Trophoblast cell (in vitro differentiated cells and primary cell): Measurements from ENCODE around the gene FHAD1.

Source experiments
- DNase-seq, 2 donors: peaks; one replicate each; pipeline ENCODE4 v3.0.0-alpha.2; 2016
- H2AFZ ChIP-seq: 2 replicates; pipeline ENCODE4 v1.6.1; 2013; ENCODE audit warnings: low read length, moderate library complexity, mild to moderate bottlenecking; ENCODE audit not compliant: insufficient read depth, poor library complexity
- H2AK5ac ChIP-seq: 2 replicates; pipeline ENCODE4 v1.6.1; 2013; ENCODE audit warnings: mild to moderate bottlenecking, low read length
- H2BK120ac ChIP-seq: 2 replicates; pipeline ENCODE4 v1.6.1; 2013; ENCODE audit warnings: low read length, mild to moderate bottlenecking, moderate library complexity; ENCODE audit not compliant: insufficient read depth, poor library complexity
- H2BK12ac ChIP-seq: 2 replicates; pipeline ENCODE4 v1.6.1; 2013; ENCODE audit warnings: mild to moderate bottlenecking, low read length, moderate library complexity
- H2BK5ac ChIP-seq: 2 replicates; pipeline ENCODE4 v1.6.1; 2013; ENCODE audit warnings: low read length, low read depth, moderate library complexity, mild to moderate bottlenecking; ENCODE audit not compliant: poor library complexity
- H3K14ac ChIP-seq: 2 replicates; pipeline ENCODE4 v1.6.1; 2013; ENCODE audit warnings: mild to moderate bottlenecking, low read length
- H3K18ac ChIP-seq: 2 replicates; pipeline ENCODE4 v1.6.1; 2013; ENCODE audit warnings: mild to moderate bottlenecking, low read length
- H3K23ac ChIP-seq: 2 replicates; pipeline ENCODE4 v1.6.1; 2013; ENCODE audit warnings: low read length
- H3K27ac ChIP-seq: 2 replicates; pipeline ENCODE4 v1.5.1; 2013; ENCODE audit warnings: low read depth, mild to moderate bottlenecking, inconsistent platforms, low read length, moderate library complexity
- H3K27me3 ChIP-seq: 2 replicates; pipeline ENCODE4 v1.6.1; 2013; ENCODE audit warnings: inconsistent platforms, mild to moderate bottlenecking, low read length, moderate library complexity; ENCODE audit not compliant: insufficient read depth
- H3K36me3 ChIP-seq, 2 experiments: 1 replicate in 1 of 2; 2 replicates in 1 of 2; pipeline ENCODE4 v1.6.1; 2013; ENCODE audit warnings: low read length in 2 of 2, mild to moderate bottlenecking in 2 of 2, moderate library complexity in 1 of 2; ENCODE audit not compliant: insufficient read depth in 2 of 2, control insufficient read depth in 1 of 2
- H3K4ac ChIP-seq: 2 replicates; pipeline ENCODE4 v1.6.1; 2013; ENCODE audit warnings: low read depth, mild to moderate bottlenecking, low read length, moderate library complexity
- H3K4me1 ChIP-seq, 2 experiments: 1 replicate in 1 of 2; 2 replicates in 1 of 2; pipeline ENCODE4 v1.6.1; 2013; ENCODE audit warnings: low read length in 2 of 2, mild to moderate bottlenecking in 2 of 2, moderate library complexity in 1 of 2; ENCODE audit not compliant: insufficient read depth in 2 of 2, control insufficient read depth in 1 of 2
- H3K4me2 ChIP-seq: 2 replicates; pipeline ENCODE4 v1.6.1; 2013; ENCODE audit warnings: inconsistent platforms, mild to moderate bottlenecking, low read length, moderate library complexity
- H3K4me3 ChIP-seq: 2 replicates; pipeline ENCODE4 v1.5.1; 2013; ENCODE audit warnings: mild to moderate bottlenecking, low read depth, low read length, inconsistent platforms
- H3K79me1 ChIP-seq: one replicate; pipeline ENCODE4 v1.6.1; 2013; ENCODE audit warnings: low read length
- H3K79me2 ChIP-seq: 2 replicates; pipeline ENCODE4 v1.6.1; 2013; ENCODE audit warnings: low read length, mild to moderate bottlenecking; ENCODE audit not compliant: control insufficient read depth, insufficient read depth, poor library complexity
- H3K9ac ChIP-seq: 2 replicates; pipeline ENCODE4 v1.6.1; 2013; ENCODE audit warnings: mild to moderate bottlenecking, low read length
- H3K9me3 ChIP-seq: 2 replicates; pipeline ENCODE4 v1.6.1; 2013; ENCODE audit warnings: low read depth, mild to moderate bottlenecking, control low read depth, inconsistent platforms, low read length; ENCODE audit not compliant: insufficient read depth
- H4K12ac ChIP-seq: 2 replicates; pipeline ENCODE4 v1.6.1; 2013; ENCODE audit warnings: low read depth, mild to moderate bottlenecking, low read length, moderate library complexity
- H4K8ac ChIP-seq: 2 replicates; pipeline ENCODE4 v1.6.1; 2013; ENCODE audit warnings: low read depth, mild to moderate bottlenecking, low read length, moderate library complexity
- H4K91ac ChIP-seq: one replicate; pipeline ENCODE4 v1.6.1; 2013; ENCODE audit warnings: low read depth, mild to moderate bottlenecking, low read length, moderate library complexity
- WGBS: extraction: QIAGEN DNeasy Blood & Tissue Kit; methylation state at CpG from one replicate; pipeline ENCODE4 v1.1.7; 2013; ENCODE audit warnings: missing lambda C conversion rate; ENCODE audit not compliant: insufficient read length, insufficient coverage; ENCODE audit errors: extremely low coverage; 5-methylcytosine and 5-hydroxymethylcytosine counted together

Gene FHAD1

DNA sequence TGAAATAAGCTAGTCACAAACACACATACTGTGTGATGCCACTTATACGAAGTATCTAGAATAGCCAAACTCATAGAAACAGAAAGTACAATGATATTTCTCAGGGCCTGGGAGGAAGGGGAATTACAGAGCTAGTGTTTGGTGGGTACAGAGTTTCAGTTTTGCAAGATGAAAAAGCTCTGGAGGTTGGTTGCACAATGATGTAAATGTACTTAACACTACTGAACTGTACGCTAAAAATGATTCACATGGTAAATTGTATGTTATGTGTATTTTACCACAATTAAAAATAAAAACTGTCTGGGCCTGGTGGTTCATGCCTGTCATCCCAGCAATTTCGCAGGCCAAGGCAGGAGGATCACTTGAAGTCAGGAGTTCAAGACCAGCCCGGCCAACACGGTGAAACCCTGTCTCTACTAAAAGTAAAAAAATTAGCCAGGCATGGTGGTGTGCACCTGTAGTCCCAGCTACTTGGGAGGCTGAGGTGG is 15.3 kb upstream of the FHAD1 start:
- no peaks in the 10 kb centered on the region for H3K27me3 ChIP-seq
- no peaks in the 10 kb centered on the region for H3K79me2 ChIP-seq
- WGBS: no CpG with 5 or more reads among the region's 5 CpGs

DNA sequence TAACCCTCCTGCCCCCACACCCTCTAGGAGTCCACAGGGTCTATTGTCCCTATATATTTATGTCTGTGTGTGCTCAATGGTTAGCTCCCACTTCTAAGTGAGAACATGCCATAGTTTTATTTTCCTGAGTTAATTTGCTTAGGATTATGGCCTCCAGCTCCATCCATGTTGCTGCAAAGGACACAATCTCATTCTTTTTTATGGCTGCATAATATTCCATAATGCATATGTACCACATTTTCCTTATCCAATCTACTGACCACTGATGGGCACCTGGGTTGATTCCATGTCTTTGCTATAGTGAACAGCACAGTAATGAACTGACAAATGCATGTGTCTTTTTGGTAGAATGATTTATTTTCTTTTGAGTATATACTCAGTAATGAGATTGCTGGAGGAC is 13.3 kb upstream of the FHAD1 start:
- no peak overlapping the region for H2BK12ac ChIP-seq
- H3K23ac ChIP-seq: no peak overlapping the region

More for the DNA sequence above, 15.3 kb upstream of the FHAD1 start:
- H3K4me1 ChIP-seq: peaks cover 4 to 5% of the 10 kb centered on the region in 2 experiments
- H3K9ac ChIP-seq: no peak overlapping the region
- no peak overlapping the region for H2AFZ ChIP-seq
- H3K9me3 ChIP-seq: no peaks in the 10 kb centered on the region
- no peak overlapping the region for H3K27ac ChIP-seq
- DNase-seq: peak in 1 of 2 donors; percentile 17
- no peak overlapping the region for H3K4ac ChIP-seq
- no peak overlapping the region for H3K14ac ChIP-seq
- no peaks in the 10 kb centered on the region for H3K79me1 ChIP-seq
- no peak overlapping the region for H3K4me2 ChIP-seq
- no peak overlapping the region for H4K12ac ChIP-seq
- no peak overlapping the region for H2BK120ac ChIP-seq
- H2BK5ac ChIP-seq: no peak overlapping the region
- H3K36me3 ChIP-seq: no peaks in the 10 kb centered on the region
- H3K23ac ChIP-seq: no peak overlapping the region
- no peak overlapping the region for H2AK5ac ChIP-seq
- no peak overlapping the region for H4K8ac ChIP-seq
- H3K18ac ChIP-seq: no peak overlapping the region
- no peak overlapping the region for H4K91ac ChIP-seq
- no peak overlapping the region for H3K4me3 ChIP-seq
- H2BK12ac ChIP-seq: no peak overlapping the region

DNA sequence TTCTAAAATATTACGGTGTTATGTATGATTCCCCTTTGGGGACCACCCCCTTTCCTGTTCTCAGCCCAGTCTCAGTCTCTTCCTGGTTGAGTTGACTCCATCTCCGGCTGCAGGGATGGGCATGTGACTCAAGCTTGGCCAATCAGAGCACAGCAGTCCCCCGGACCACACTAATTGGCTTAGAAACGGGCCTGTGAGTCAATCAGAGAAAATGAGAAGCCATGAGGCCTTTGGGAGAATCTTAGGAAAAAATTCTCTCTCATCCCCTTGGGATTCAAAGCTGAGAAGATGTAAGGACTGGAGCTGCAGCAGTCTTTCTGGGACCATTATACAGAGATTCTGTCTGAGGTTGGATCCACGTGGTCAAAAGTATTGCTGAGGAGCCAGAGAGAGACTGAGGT is 10.7 kb upstream of the FHAD1 start:
- DNase-seq: no peak
- Histone ChIP-seq H2BK5ac (no peak overlapping the region), H2BK12ac (no peak overlapping the region), H2AFZ (no peak overlapping the region), H3K18ac (no peak overlapping the region), H3K79me1 (no peaks in the 10 kb centered on the region), H3K36me3 (no peaks in the 10 kb centered on the region), H2AK5ac (no peak overlapping the region), H3K14ac (no peak overlapping the region), H3K9ac (no peak overlapping the region), H3K9me3 (no peaks in the 10 kb centered on the region), H3K23ac (no peak overlapping the region), H3K4me1 (no peaks in the 10 kb centered on the region), H3K4me2 (no peak overlapping the region), H2BK120ac (no peak overlapping the region), H4K91ac (no peak overlapping the region), H4K8ac (no peak overlapping the region), H4K12ac (no peak overlapping the region), H3K4me3 (no peak overlapping the region), H3K4ac (no peak overlapping the region), H3K27ac (no peak overlapping the region), H3K79me2 (no peaks in the 10 kb centered on the region), H3K27me3 (no peaks in the 10 kb centered on the region)
- no CpG with 5 or more reads among the region's 5 CpGs for WGBS

More for the DNA sequence above, 13.3 kb upstream of the FHAD1 start:
- no peaks in the 10 kb centered on the region for H3K9me3 ChIP-seq
- H3K27ac ChIP-seq: no peak overlapping the region
- H3K36me3 ChIP-seq: no peaks in the 10 kb centered on the region
- H3K4me1 ChIP-seq: no peaks in the 10 kb centered on the region
- H3K79me2 ChIP-seq: no peaks in the 10 kb centered on the region
- H4K8ac ChIP-seq: no peak overlapping the region
- no peak overlapping the region for H3K4me3 ChIP-seq
- no peak overlapping the region for H3K18ac ChIP-seq
- H3K27me3 ChIP-seq: no peaks in the 10 kb centered on the region
- H3K79me1 ChIP-seq: no peaks in the 10 kb centered on the region
- H3K4me2 ChIP-seq: no peak overlapping the region
- H2AK5ac ChIP-seq: no peak overlapping the region
- H2BK5ac ChIP-seq: no peak overlapping the region
- no peak overlapping the region for H3K9ac ChIP-seq
- H3K14ac ChIP-seq: no peak overlapping the region
- H2AFZ ChIP-seq: no peak overlapping the region
- no peak for DNase-seq
- H4K12ac ChIP-seq: no peak overlapping the region
- no peak overlapping the region for H3K4ac ChIP-seq
- no peak overlapping the region for H4K91ac ChIP-seq
- H2BK120ac ChIP-seq: no peak overlapping the region

DNA sequence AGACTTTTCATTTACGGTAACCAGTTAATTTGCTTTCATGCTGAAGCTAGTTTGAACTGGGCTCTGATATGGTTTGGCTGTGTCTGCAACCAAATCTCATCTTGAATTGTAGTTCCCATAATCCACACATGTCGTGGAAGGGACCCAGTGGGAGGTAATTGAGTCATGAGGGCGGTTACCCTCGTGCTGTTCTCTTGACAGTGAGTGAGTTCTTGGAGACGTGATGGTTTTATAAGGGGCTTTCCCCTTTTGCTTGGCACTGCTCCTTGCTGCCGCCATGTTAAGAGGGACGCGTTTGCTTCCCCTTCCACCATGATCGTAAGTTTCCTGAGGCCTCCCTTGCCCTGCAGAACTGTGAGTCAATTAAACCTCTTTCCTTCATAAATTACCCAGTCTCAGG is 10.3 kb upstream of the FHAD1 start:
- Histone ChIP-seq H4K12ac (no peak overlapping the region), H3K4me2 (no peak overlapping the region), H2BK120ac (no peak overlapping the region), H2AK5ac (no peak overlapping the region), H3K18ac (no peak overlapping the region), H3K27ac (no peak overlapping the region), H4K8ac (no peak overlapping the region), H2AFZ (no peak overlapping the region), H3K4me1 (no peaks in the 10 kb centered on the region), H3K9ac (no peak overlapping the region), H3K79me1 (no peaks in the 10 kb centered on the region), H3K9me3 (no peaks in the 10 kb centered on the region), H3K79me2 (no peaks in the 10 kb centered on the region), H3K14ac (no peak overlapping the region), H3K23ac (no peak overlapping the region), H3K27me3 (no peaks in the 10 kb centered on the region), H2BK5ac (no peak overlapping the region), H3K4ac (no peak overlapping the region), H3K36me3 (no peaks in the 10 kb centered on the region), H3K4me3 (no peak overlapping the region), H2BK12ac (no peak overlapping the region), H4K91ac (no peak overlapping the region)
- DNase-seq: no peak
- no CpG with 5 or more reads among the region's 9 CpGs for WGBS
